H1 (cell line): ENCODE results near the gene ADK. TPM values are rescaled to one million over a fixed set of nuclear protein-coding genes. Genes with fewer than 3 reads are reported as not detected.

Experiments used
- CTCF ChIA-PET: fragments of 300-600 bp; sonication (Branson Sonifier 250); formaldehyde crosslinking; loops from one replicate; lab custom pipeline; 2021; ENCODE audit not compliant: partially characterized antibody; lab: Charles Lee
- POLR2A ChIA-PET: fragments of 300-600 bp; sonication (Branson Sonifier 250); formaldehyde crosslinking; loops from one replicate; lab custom pipeline; 2021; ENCODE audit warnings: inconsistent platforms; ENCODE audit not compliant: partially characterized antibody; lab: Charles Lee
- DNase-seq, 2 experiments: peaks; one replicate each; pipeline versions ENCODE4 v3.0.0 to v3.0.0-alpha.2; 2010 to 2022; ENCODE audit warnings: low spot score in 2 of 2, low read depth in 1 of 2, mixed read lengths in 1 of 2
- FAIRE-seq: peaks from 2 replicates; lab custom pipeline; 2011; peaks lifted over from hg19 to GRCh38; lab: Jason Lieb, UNC
- H2AFZ ChIP-seq: 2 replicates; pipeline ENCODE4 v1.8.1; 2012; ENCODE audit warnings: low read length, inconsistent platforms
- H2AK5ac ChIP-seq: 2 replicates; pipeline ENCODE4 v1.6.1; 2013; ENCODE audit warnings: low read depth, low read length
- H2BK120ac ChIP-seq: replicated peaks from 2 replicates; pipeline ENCODE3; 2013; ENCODE audit warnings: low read depth, low read length, inconsistent platforms
- H2BK12ac ChIP-seq: 2 replicates; pipeline ENCODE4 v1.6.1; 2013; ENCODE audit warnings: low read depth, low read length
- H2BK15ac ChIP-seq: 2 replicates; pipeline ENCODE4 v1.6.1; 2013; ENCODE audit warnings: low read length
- H2BK20ac ChIP-seq: 2 replicates; pipeline ENCODE4 v1.6.1; 2013; ENCODE audit warnings: low read length
- H2BK5ac ChIP-seq: 2 replicates; pipeline ENCODE4 v1.6.1; 2013; ENCODE audit warnings: low read depth, low read length
- H3K14ac ChIP-seq: 2 replicates; pipeline ENCODE4 v1.6.1; 2013; ENCODE audit warnings: inconsistent platforms; ENCODE audit not compliant: insufficient read length
- H3K18ac ChIP-seq: 2 replicates; pipeline ENCODE4 v1.6.1; 2013; ENCODE audit warnings: low read length; ENCODE audit errors: extremely low read depth
- H3K23ac ChIP-seq: 2 replicates; pipeline ENCODE4 v1.6.1; 2013; ENCODE audit warnings: inconsistent platforms; ENCODE audit not compliant: insufficient read length
- H3K23me2 ChIP-seq: 2 replicates; pipeline ENCODE4 v1.6.1; 2013; ENCODE audit warnings: low read depth, low read length
- H3K27ac ChIP-seq: 2 replicates; pipeline ENCODE4 v1.6.1; 2011; ENCODE audit warnings: low read depth, low read length, inconsistent platforms
- H3K27me3 ChIP-seq, 4 experiments: replicated peaks in 1 of 4; 1 replicate in 1 of 4; 2 replicates in 3 of 4; pipeline versions ENCODE4 v1.6.1 to v1.8.1; 2011 to 2013; ENCODE audit warnings: low read length in 3 of 4, mild to moderate bottlenecking in 3 of 4, inconsistent platforms in 2 of 4, mixed read lengths in 2 of 4, moderate library complexity in 1 of 4; ENCODE audit not compliant: control insufficient read depth in 3 of 4, insufficient read depth in 3 of 4; ENCODE audit errors: extremely low read depth in 1 of 4
- H3K36me3 ChIP-seq, 4 experiments: 2 replicates each; pipeline versions ENCODE4 v1.6.1 to v1.8.1; 2011 to 2013; ENCODE audit warnings: mild to moderate bottlenecking in 4 of 4, low read length in 3 of 4, moderate library complexity in 2 of 4, control low read depth in 1 of 4, inconsistent platforms in 1 of 4; ENCODE audit not compliant: insufficient read depth in 4 of 4, control insufficient read depth in 2 of 4
- H3K4ac ChIP-seq: replicated peaks from 2 replicates; pipeline ENCODE3; 2013; ENCODE audit warnings: low read length, low read depth, mixed read lengths, inconsistent platforms; ENCODE audit not compliant: insufficient read length
- H3K4me1 ChIP-seq, 4 experiments: replicated peaks in 1 of 4; 1 replicate in 1 of 4; 2 replicates in 3 of 4; pipeline versions ENCODE4 v1.6.1 to v1.8.1; 2011 to 2013; ENCODE audit warnings: low read length in 3 of 4, inconsistent platforms in 2 of 4, mixed read lengths in 1 of 4; ENCODE audit not compliant: insufficient read depth in 4 of 4, control insufficient read depth in 3 of 4
- H3K4me2 ChIP-seq, 2 experiments: 2 replicates each; pipeline versions ENCODE4 v1.6.1 to v1.8.1; 2011 to 2013; ENCODE audit warnings: low read depth in 2 of 2, low read length in 2 of 2, control low read depth in 1 of 2, inconsistent platforms in 1 of 2, mild to moderate bottlenecking in 1 of 2; ENCODE audit not compliant: insufficient read depth in 1 of 2
- H3K4me3 ChIP-seq, 4 experiments: fragments of 200-600, 300-600 bp in 1 of 4; sonication (generic), shearing (Covaris generic), sonication (Bioruptor Twin) in 1 of 4; 2 replicates each; pipeline versions ENCODE4 v1.5.1 to v1.8.1; 2011 to 2016; ENCODE audit warnings: low read length in 4 of 4, low read depth in 3 of 4, control low read depth in 2 of 4, inconsistent platforms in 2 of 4, mild to moderate bottlenecking in 2 of 4, mixed read lengths in 1 of 4, moderate library complexity in 1 of 4; ENCODE audit not compliant: insufficient read depth in 2 of 4; ENCODE audit errors: extremely low read depth in 1 of 4
- H3K56ac ChIP-seq: replicated peaks from 2 replicates; pipeline ENCODE3; 2013; ENCODE audit warnings: low read depth, mild to moderate bottlenecking, mixed read lengths, low read length, inconsistent platforms; ENCODE audit not compliant: insufficient read length
- H3K79me1 ChIP-seq: 2 replicates; pipeline ENCODE4 v1.6.1; 2013; ENCODE audit warnings: low read depth, low read length, control low read depth
- H3K79me2 ChIP-seq, 2 experiments: 2 replicates each; pipeline versions ENCODE4 v1.6.1 to v1.8.1; 2012 to 2013; ENCODE audit warnings: low read length in 2 of 2, mild to moderate bottlenecking in 2 of 2, inconsistent platforms in 1 of 2; ENCODE audit not compliant: insufficient read depth in 2 of 2, control insufficient read depth in 1 of 2
- H3K9ac ChIP-seq, 4 experiments: replicated peaks in 1 of 4; 1 replicate in 1 of 4; 2 replicates in 3 of 4; pipeline versions ENCODE4 v1.6.1 to v1.8.1; 2011 to 2013; ENCODE audit warnings: low read depth in 3 of 4, low read length in 3 of 4, control low read depth in 2 of 4, mild to moderate bottlenecking in 2 of 4, moderate library complexity in 2 of 4, inconsistent platforms in 1 of 4; ENCODE audit errors: extremely low read depth in 1 of 4
- H3K9me3 ChIP-seq, 2 experiments: 2 replicates each; pipeline versions ENCODE4 v1.6.1 to v1.8.1; 2012 to 2013; ENCODE audit warnings: mild to moderate bottlenecking in 2 of 2, moderate library complexity in 2 of 2, control low read depth in 1 of 2, inconsistent platforms in 1 of 2, low read depth in 1 of 2, low read length in 1 of 2, mixed read lengths in 1 of 2; ENCODE audit not compliant: insufficient read depth in 2 of 2
- H4K20me1 ChIP-seq, 2 experiments: replicated peaks in 1 of 2; 2 replicates each; pipeline versions ENCODE3 to v1.8.1; 2011 to 2013; ENCODE audit warnings: inconsistent platforms in 2 of 2, low read length in 2 of 2, mild to moderate bottlenecking in 1 of 2; ENCODE audit not compliant: insufficient read depth in 2 of 2, control insufficient read depth in 1 of 2
- H4K5ac ChIP-seq: 2 replicates; pipeline ENCODE4 v1.6.1; 2013; ENCODE audit warnings: low read length, low read depth, mixed read lengths, inconsistent platforms; ENCODE audit not compliant: insufficient read length
- H4K8ac ChIP-seq: 2 replicates; pipeline ENCODE4 v1.8.0; 2013; ENCODE audit warnings: mild to moderate bottlenecking, moderate library complexity, low read length, inconsistent platforms; ENCODE audit not compliant: insufficient read depth; ENCODE audit errors: extremely low read depth
- H4K91ac ChIP-seq: replicated peaks from 2 replicates; pipeline ENCODE3; 2013; ENCODE audit warnings: low read length, mixed read lengths, inconsistent platforms; ENCODE audit not compliant: insufficient read length
- CEBPB ChIP-seq: IDR thresholded peaks from 2 replicates; pipeline ENCODE4 v1.6.1; 2012; ENCODE audit warnings: low read depth, low read length
- EGR1 ChIP-seq: IDR thresholded peaks from 2 replicates; pipeline ENCODE4 v1.6.1; 2011; ENCODE audit warnings: low read depth, low read length, borderline replicate concordance
- FOSL1 ChIP-seq: IDR thresholded peaks from 2 replicates; pipeline ENCODE4 v1.6.1; 2011; ENCODE audit warnings: mild to moderate bottlenecking, low read depth, low read length, moderate library complexity; ENCODE audit not compliant: insufficient read depth
- KDM4A ChIP-seq: IDR thresholded peaks from one replicate; pipeline ENCODE4 v1.7.1; 2012; ENCODE audit warnings: low read depth, mild to moderate bottlenecking, moderate library complexity, low read length, inconsistent platforms; ENCODE audit not compliant: severe bottlenecking
- MAFK ChIP-seq: IDR thresholded peaks from 2 replicates; pipeline ENCODE4 v1.6.1; 2012; ENCODE audit warnings: low read depth, mild to moderate bottlenecking, improper control_type of control experiment, low read length
- SP4 ChIP-seq: IDR thresholded peaks from 2 replicates; pipeline ENCODE4 v1.6.1; 2012; ENCODE audit warnings: low read length, inconsistent platforms
- TCF12 ChIP-seq: IDR thresholded peaks from 2 replicates; pipeline ENCODE4 v1.6.1; 2011; ENCODE audit warnings: low read depth, mild to moderate bottlenecking, low read length
- YY1 ChIP-seq: IDR thresholded peaks from 2 replicates; pipeline ENCODE4 v1.6.1; 2011; ENCODE audit warnings: low read depth, mild to moderate bottlenecking, low read length
- WGBS, 2 experiments: shearing (Covaris generic) in 1 of 2; methylation state at CpG; one replicate each; pipeline versions ENCODE4 v1.1.6 to v1.1.7; 2013 to 2015; ENCODE audit warnings: low lambda C conversion rate in 2 of 2, mixed read lengths in 2 of 2, inconsistent platforms in 1 of 2, low coverage in 1 of 2, missing lambda C conversion rate in 1 of 2; ENCODE audit not compliant: insufficient replicate concordance in 2 of 2, insufficient coverage in 1 of 2, insufficient read length in 1 of 2; ENCODE audit errors: extremely low coverage in 1 of 2, missing lambda C conversion rate in 1 of 2; 5-methylcytosine and 5-hydroxymethylcytosine counted together
- polyA plus RNA-seq, 7 experiments: library from polyadenylated mRNA; depleted of rRNA in 3 of 7; stranded (reverse) in 5 of 7; unstranded in 2 of 7; fragments of >200 nt in 5 of 7; fragments of 200-250 nt in 2 of 7; gene quantifications; 1 replicate in 5 of 7; 2 replicates in 1 of 7; 4 replicates in 1 of 7; pipeline versions ENCODE4 v1.2.1 to v1.2.3, GENCODE V29; 2011 to 2013; ENCODE audit warnings: missing spikeins in 2 of 7, mixed read lengths in 2 of 7
- total RNA-seq: library from RNA; stranded (reverse); fragmentation: NEBNext Ultra II Directional; extraction: Animal tissue kit (Norgen Biotek cat#: 25700); gene quantifications from 2 replicates; pipeline ENCODE4 v1.2.1, GENCODE V29; 2021
- TF ChIP-seq, protein P1 (sequence below): IDR thresholded peaks from 2 replicates; pipeline ENCODE4 v1.6.1; 2011; ENCODE audit warnings: low read depth, mild to moderate bottlenecking, low read length; ENCODE audit not compliant: insufficient read depth
- TF ChIP-seq, protein P2 (sequence below), 3 experiments: IDR thresholded peaks; 1 replicate in 2 of 3; 2 replicates in 1 of 3; pipeline versions ENCODE4 v1.5.1 to v1.6.1; 2011; ENCODE audit warnings: low read length in 3 of 3, mild to moderate bottlenecking in 3 of 3, inconsistent platforms in 2 of 3, low read depth in 1 of 3, moderate library complexity in 1 of 3; ENCODE audit not compliant: insufficient read depth in 1 of 3; ENCODE audit errors: control extremely low read depth in 1 of 3

Gene ADK
- total and polyA plus RNA-seq, 2 of the 8 experiments (the other 6 are each of a cell fraction or from before 2014, with no cell fraction given): 12.3 to 42.4 TPM

DNA sequence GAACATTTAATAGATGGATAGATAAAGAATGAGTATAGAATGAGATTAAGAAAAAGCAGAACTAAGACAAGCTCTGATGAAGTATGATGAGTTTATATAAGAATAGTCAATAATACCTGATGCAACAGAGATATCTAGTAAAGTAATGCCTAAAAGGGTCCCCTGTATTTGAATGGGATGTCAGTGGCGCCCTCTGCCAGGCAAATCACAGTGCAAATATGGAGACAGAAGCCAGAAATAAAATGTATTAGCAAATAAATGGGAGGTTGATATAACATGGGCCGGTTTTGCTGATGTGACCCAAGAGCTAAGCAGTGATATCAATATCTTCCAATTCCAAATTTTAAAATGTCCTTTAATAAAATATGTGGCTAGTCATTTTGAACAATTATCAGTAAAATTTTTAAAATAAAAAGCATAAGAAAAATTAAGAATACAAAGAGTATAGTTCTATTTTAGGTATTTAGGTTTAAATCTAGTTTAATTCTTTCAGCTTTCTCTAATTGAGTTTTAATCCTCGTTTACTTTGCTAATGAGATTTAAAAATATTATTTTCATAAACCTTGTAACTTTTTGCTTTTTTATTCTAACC lies 62.6 kb downstream of the ADK start:
- H4K91ac ChIP-seq: no peak overlapping the region
- H2AK5ac ChIP-seq: no peak overlapping the region
- H3K23me2 ChIP-seq: no peaks in the 10 kb centered on the region
- no peak overlapping the region for H3K27ac ChIP-seq
- H3K23ac ChIP-seq: no peak overlapping the region
- H3K56ac ChIP-seq: no peak overlapping the region
- no peaks in the 10 kb centered on the region for H3K79me1 ChIP-seq
- POLR2A ChIA-PET: interaction anchor here (2.0 to 2.2 kb wide), 2 partner anchors 37 to 63 kb away, joined by 6 read pairs; partner anchors contain the start of genes ADK and AP3M1
- CTCF ChIA-PET: interaction anchor here (0.8 to 2.9 kb wide), 18 partner anchors 10 to 111 kb away, joined by 3 to 10 read pairs (median 4); partner anchors contain the start of genes ADK and AP3M1
- WGBS, 2 experiments: 64% methylated on average over 3 of the region's 3 CpGs; no CpG with 5 or more reads in 1 of the 2 experiments
- no peaks in the 10 kb centered on the region for H3K27me3 ChIP-seq
- H2BK15ac ChIP-seq: no peak overlapping the region
- no peak overlapping the region for H3K18ac ChIP-seq
- H2AFZ ChIP-seq: no peak overlapping the region
- H3K9ac ChIP-seq: no peak overlapping the region
- H3K4me3 ChIP-seq: no peak overlapping the region
- H3K9me3 ChIP-seq: peaks cover 6 to 10% of the 10 kb centered on the region in 2 experiments; a peak in 1 of 4 replicates
- no peak overlapping the region for H3K14ac ChIP-seq
- H3K79me2 ChIP-seq: peaks cover 0 to 17% of the 10 kb centered on the region in 2 experiments; a peak in 2 of 4 replicates
- H3K4ac ChIP-seq: no peak overlapping the region
- H3K4me1 ChIP-seq: no peaks in the 10 kb centered on the region; a peak in 1 of 7 replicates
- DNase-seq: no peak
- H3K36me3 ChIP-seq: no peaks in the 10 kb centered on the region; a peak in 1 of 8 replicates
- no peak overlapping the region for H2BK120ac ChIP-seq
- no peak overlapping the region for H3K4me2 ChIP-seq
- no peak overlapping the region for H4K8ac ChIP-seq
- no peak overlapping the region for H2BK20ac ChIP-seq
- no peak for FAIRE-seq
- peaks cover 0 to 2% of the 10 kb centered on the region in 2 experiments for H4K20me1 ChIP-seq
- H4K5ac ChIP-seq: no peak overlapping the region
- H2BK12ac ChIP-seq: no peak overlapping the region
- no peak overlapping the region for H2BK5ac ChIP-seq
- no peak for TF ChIP-seq MAFK
- TF ChIP-seq, protein P1, sequence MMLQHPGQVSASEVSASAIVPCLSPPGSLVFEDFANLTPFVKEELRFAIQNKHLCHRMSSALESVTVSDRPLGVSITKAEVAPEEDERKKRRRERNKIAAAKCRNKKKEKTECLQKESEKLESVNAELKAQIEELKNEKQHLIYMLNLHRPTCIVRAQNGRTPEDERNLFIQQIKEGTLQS: no peak
- TF ChIP-seq CEBPB: no peak
- no peak for TF ChIP-seq FOSL1
- no peak for TF ChIP-seq SP4
- peak; percentile 52; the same call in 1 of the 2 replicates for TF ChIP-seq YY1
- TF ChIP-seq, protein P2, sequence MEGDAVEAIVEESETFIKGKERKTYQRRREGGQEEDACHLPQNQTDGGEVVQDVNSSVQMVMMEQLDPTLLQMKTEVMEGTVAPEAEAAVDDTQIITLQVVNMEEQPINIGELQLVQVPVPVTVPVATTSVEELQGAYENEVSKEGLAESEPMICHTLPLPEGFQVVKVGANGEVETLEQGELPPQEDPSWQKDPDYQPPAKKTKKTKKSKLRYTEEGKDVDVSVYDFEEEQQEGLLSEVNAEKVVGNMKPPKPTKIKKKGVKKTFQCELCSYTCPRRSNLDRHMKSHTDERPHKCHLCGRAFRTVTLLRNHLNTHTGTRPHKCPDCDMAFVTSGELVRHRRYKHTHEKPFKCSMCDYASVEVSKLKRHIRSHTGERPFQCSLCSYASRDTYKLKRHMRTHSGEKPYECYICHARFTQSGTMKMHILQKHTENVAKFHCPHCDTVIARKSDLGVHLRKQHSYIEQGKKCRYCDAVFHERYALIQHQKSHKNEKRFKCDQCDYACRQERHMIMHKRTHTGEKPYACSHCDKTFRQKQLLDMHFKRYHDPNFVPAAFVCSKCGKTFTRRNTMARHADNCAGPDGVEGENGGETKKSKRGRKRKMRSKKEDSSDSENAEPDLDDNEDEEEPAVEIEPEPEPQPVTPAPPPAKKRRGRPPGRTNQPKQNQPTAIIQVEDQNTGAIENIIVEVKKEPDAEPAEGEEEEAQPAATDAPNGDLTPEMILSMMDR (IDR thresholded peaks at IDR 0.05; ENCODE audit: control extremely low read depth in 1 of 3, insufficient read depth in 1 of 3, low read depth in 1 of 3, low read length in 3 of 3): peak in 2 of 3 experiments; percentile 41 to 57; a peak in 3 of 4 replicates
- TF ChIP-seq EGR1: no peak
- TF ChIP-seq KDM4A: no peak
- TF ChIP-seq TCF12: no peak
